Neural cell (in vitro differentiated cells): ENCODE results near the gene SLCO4A1. TPM values are rescaled to one million over a fixed set of nuclear protein-coding genes. Genes with fewer than 3 reads are reported as not detected.

Source experiments
- H2AFZ ChIP-seq: fragments of 200-600, 300-800 bp; sonication (generic), shearing (Covaris generic); 2 replicates; pipeline ENCODE4 v1.6.0; 2014; ENCODE audit warnings: low read depth, mild to moderate bottlenecking, antibody characterized with exemption, low read length, moderate library complexity
- H3F3A ChIP-seq: fragments of 200-600 bp; shearing (Covaris generic); 2 replicates; pipeline ENCODE4 v1.6.1; 2016; ENCODE audit warnings: mild to moderate bottlenecking, moderate library complexity, mixed read lengths, antibody characterized with exemption, low read length; ENCODE audit not compliant: insufficient read depth, poor library complexity, severe bottlenecking
- H3K27ac ChIP-seq: fragments of 200-600, 300-800 bp; sonication (generic), shearing (Covaris generic); 2 replicates; pipeline ENCODE4 v1.5.1; 2014; ENCODE audit warnings: mild to moderate bottlenecking, low read length, moderate library complexity
- H3K27me3 ChIP-seq: fragments of 300-800, 200-600 bp; sonication (generic), shearing (Covaris generic); 2 replicates; pipeline ENCODE4 v1.6.0; 2014; ENCODE audit warnings: mild to moderate bottlenecking, low read depth, low read length, moderate library complexity; ENCODE audit not compliant: insufficient read depth
- H3K36me3 ChIP-seq: fragments of 300-800, 200-600 bp; sonication (generic), shearing (Covaris generic); 2 replicates; pipeline ENCODE4 v1.5.1; 2014; ENCODE audit warnings: mild to moderate bottlenecking, antibody characterized with exemption, low read length, moderate library complexity; ENCODE audit not compliant: insufficient read depth
- H3K4me2 ChIP-seq: fragments of 300-800, 200-600 bp; sonication (generic), shearing (Covaris generic); 2 replicates; pipeline ENCODE4 v1.6.0; 2014; ENCODE audit warnings: mild to moderate bottlenecking, low read length
- H3K4me3 ChIP-seq: fragments of 300-800, 200-600 bp; sonication (generic), shearing (Covaris generic); 2 replicates; pipeline ENCODE4 v1.5.1; 2014; ENCODE audit warnings: mild to moderate bottlenecking, low read length, moderate library complexity
- H3K79me2 ChIP-seq: fragments of 200-600 bp; shearing (Covaris generic); replicated peaks from 2 replicates; pipeline ENCODE4 v1.6.0; 2014; ENCODE audit warnings: mild to moderate bottlenecking, low read length, moderate library complexity; ENCODE audit not compliant: insufficient read depth
- H3K9ac ChIP-seq: fragments of 300-800, 200-600 bp; sonication (generic), shearing (Covaris generic); 2 replicates; pipeline ENCODE4 v1.6.1; 2016; ENCODE audit warnings: mild to moderate bottlenecking, low read length, mixed read lengths
- H3K9me2 ChIP-seq: fragments of 200-600 bp; shearing (Covaris generic); 2 replicates; pipeline ENCODE4 v1.6.1; 2016; ENCODE audit warnings: mild to moderate bottlenecking, low read length, mixed read lengths; ENCODE audit not compliant: insufficient read depth
- H3K9me3 ChIP-seq: fragments of 200-600, 300-800 bp; sonication (generic), shearing (Covaris generic); 2 replicates; pipeline ENCODE4 v1.6.1; 2016; ENCODE audit warnings: mild to moderate bottlenecking, mixed run types, low read length, moderate library complexity, mixed read lengths
- H4K20me1 ChIP-seq: fragments of 200-600 bp; shearing (Covaris generic); 2 replicates; pipeline ENCODE4 v1.6.1; 2016; ENCODE audit warnings: mild to moderate bottlenecking, mixed run types; ENCODE audit not compliant: insufficient read depth
- CTCF ChIP-seq: fragments of 450-650 bp; IDR thresholded peaks from 2 replicates; pipeline ENCODE4 v1.5.1; 2014; ENCODE audit warnings: antibody characterized with exemption, mild to moderate bottlenecking, moderate library complexity; ENCODE audit not compliant: poor library complexity, severe bottlenecking
- EP300 ChIP-seq: fragments of 450-650 bp; conservative IDR thresholded peaks from 2 replicates; pipeline ENCODE4 v1.6.1; 2014; ENCODE audit warnings: antibody characterized with exemption, mild to moderate bottlenecking, moderate library complexity; ENCODE audit not compliant: poor library complexity, severe bottlenecking
- EZH2 ChIP-seq: fragments of 200-600, 300-800 bp; shearing (Covaris generic), sonication (generic); IDR thresholded peaks from 2 replicates; pipeline ENCODE4 v1.6.1; 2014; ENCODE audit warnings: antibody characterized with exemption, low read length, borderline replicate concordance, mild to moderate bottlenecking; ENCODE audit not compliant: insufficient read depth, poor library complexity, severe bottlenecking
- MXI1 ChIP-seq: fragments of 450-650 bp; conservative IDR thresholded peaks from 2 replicates; pipeline ENCODE4 v1.6.1; 2014; ENCODE audit warnings: antibody characterized with exemption, mild to moderate bottlenecking; ENCODE audit not compliant: poor library complexity, severe bottlenecking
- POLR2AphosphoS5 ChIP-seq: IDR thresholded peaks from 2 replicates; pipeline ENCODE4 v1.6.1; 2012
- RAD21 ChIP-seq: fragments of 450-650 bp; conservative IDR thresholded peaks from 2 replicates; pipeline ENCODE4 v1.6.1; 2014; ENCODE audit warnings: antibody characterized with exemption, mild to moderate bottlenecking, moderate library complexity
- REST ChIP-seq: IDR thresholded peaks from 2 replicates; pipeline ENCODE4 v1.6.1; 2012; ENCODE audit warnings: borderline replicate concordance
- SMC3 ChIP-seq: fragments of 450-650 bp; conservative IDR thresholded peaks from 2 replicates; pipeline ENCODE4 v1.6.1; 2014; ENCODE audit warnings: antibody characterized with exemption, mild to moderate bottlenecking, moderate library complexity; ENCODE audit not compliant: poor library complexity
- TAF1 ChIP-seq: IDR thresholded peaks from 2 replicates; pipeline ENCODE4 v1.6.1; 2012; ENCODE audit warnings: low read depth
- polyA plus RNA-seq: library from polyadenylated mRNA; depleted of rRNA; stranded (reverse); fragments of >200 nt; gene quantifications from 2 replicates; pipeline ENCODE4 v1.2.3, GENCODE V29; 2014

The SLCO4A1 gene
- polyA plus RNA-seq, 1 donor from 2014 or later: 3.5 TPM

DNA sequence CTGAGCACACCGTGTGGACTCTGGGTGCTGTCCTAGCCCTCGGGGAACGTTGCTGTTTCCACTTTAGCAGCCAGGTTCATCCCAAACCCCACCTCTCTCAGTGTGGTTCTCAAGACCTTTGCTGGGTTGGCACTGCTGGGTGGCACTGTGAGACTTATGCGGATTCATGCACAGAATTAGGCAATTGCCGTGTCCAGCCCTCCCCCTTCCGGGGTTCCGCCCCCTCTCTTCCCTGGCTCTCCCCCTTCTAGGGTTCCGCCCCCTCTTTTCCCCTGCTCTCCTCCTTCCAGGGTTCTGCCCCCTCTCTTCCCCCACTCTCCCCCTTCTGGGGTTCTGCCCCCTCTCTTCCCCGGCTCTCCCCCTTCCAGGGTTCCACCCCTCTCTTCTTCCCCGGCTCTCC lies 39.8 kb upstream of the SLCO4A1 start:
- Histone ChIP-seq H3F3A (no peaks in the 10 kb centered on the region), H3K79me2 (no peaks in the 10 kb centered on the region), H4K20me1 (no peaks in the 10 kb centered on the region), H3K27ac (no peak overlapping the region), H3K36me3 (no peaks in the 10 kb centered on the region), H3K4me2 (no peak overlapping the region), H3K27me3 (no peaks in the 10 kb centered on the region), H3K4me3 (no peak overlapping the region), H3K9me3 (no peaks in the 10 kb centered on the region), H2AFZ (no peak overlapping the region), H3K9ac (no peak overlapping the region), H3K9me2 (no peaks in the 10 kb centered on the region)
- TF ChIP-seq REST: no peak
- TF ChIP-seq TAF1: no peak

DNA sequence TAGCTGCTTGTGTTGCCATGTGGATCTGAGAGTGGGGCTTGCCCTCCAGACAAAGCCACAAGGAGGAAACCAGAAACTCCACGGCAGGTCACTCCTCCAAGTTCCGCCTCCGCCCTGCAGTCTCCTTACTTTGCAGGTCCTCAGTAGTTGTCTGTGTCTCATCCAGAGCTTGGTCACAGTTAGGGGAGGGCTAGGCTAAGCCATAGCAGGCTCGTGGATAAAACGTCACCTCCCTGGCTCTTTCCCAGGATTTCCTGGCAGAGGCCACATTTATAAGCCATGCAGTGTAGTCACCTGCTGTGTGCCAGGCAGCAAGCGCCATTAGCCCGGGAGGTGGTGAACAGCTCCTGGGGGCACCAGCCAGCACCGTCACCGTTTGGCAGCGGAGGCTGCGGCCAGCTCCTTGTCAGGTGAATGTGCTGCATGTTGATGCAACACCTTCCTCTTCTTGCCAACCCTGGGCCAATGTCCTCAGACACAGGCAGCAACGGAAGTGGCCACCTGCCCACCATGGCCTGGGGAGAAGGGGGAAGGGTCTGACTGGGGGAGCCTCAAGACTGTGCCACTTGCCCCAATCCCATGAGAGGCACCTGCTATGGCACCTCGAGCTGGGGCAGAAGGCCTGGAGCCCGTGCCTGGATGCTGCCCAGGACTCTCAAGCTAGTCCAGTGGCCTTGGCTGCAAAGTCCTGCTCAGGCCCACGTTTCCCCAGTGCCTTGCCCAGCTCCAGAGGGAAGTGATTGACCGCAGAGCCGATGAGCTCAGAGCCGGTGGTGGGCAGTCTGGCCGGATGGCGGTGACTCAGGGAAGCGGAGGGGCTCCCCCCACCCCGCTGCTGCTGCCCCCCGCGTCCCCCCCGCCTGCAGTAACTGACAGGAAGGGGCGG lies 39.0 kb upstream of the SLCO4A1 start:
- Histone ChIP-seq H3K36me3 (no peaks in the 10 kb centered on the region), H3K27ac (no peak overlapping the region), H4K20me1 (no peaks in the 10 kb centered on the region), H3K9me2 (no peaks in the 10 kb centered on the region), H3K4me2 (no peak overlapping the region), H3K9ac (no peak overlapping the region), H3K9me3 (no peaks in the 10 kb centered on the region), H2AFZ (no peak overlapping the region), H3K4me3 (no peak overlapping the region), H3K79me2 (no peaks in the 10 kb centered on the region), H3K27me3 (no peaks in the 10 kb centered on the region), H3F3A (no peaks in the 10 kb centered on the region)
- no peak for TF ChIP-seq RAD21
- no peak for TF ChIP-seq REST
- TF ChIP-seq CTCF: no peak
- no peak for TF ChIP-seq EZH2
- TF ChIP-seq EP300: no peak
- TF ChIP-seq POLR2AphosphoS5: no peak
- no peak for TF ChIP-seq SMC3
- no peak for TF ChIP-seq TAF1
- TF ChIP-seq MXI1: no peak
